HAP-1 (cell line): ENCODE data around the gene NBEA.

ENCODE experiments used
- DNase-seq, 2 experiments: peaks; one replicate each; pipeline ENCODE4 v3.0.0-alpha.2; 2016 to 2020; ENCODE audit warnings: low spot score in 2 of 2
- H3K27me3 ChIP-seq: fragments of 250-450 bp; sonication (Bioruptor Pico); 2 replicates; pipeline ENCODE4 v1.5.1; 2020; ENCODE audit warnings: low read depth, mild to moderate bottlenecking, moderate library complexity
- H3K36me3 ChIP-seq: fragments of 250-450 bp; sonication (Bioruptor Pico); replicated peaks from 2 replicates; pipeline ENCODE4 v1.5.1; 2020; ENCODE audit warnings: mild to moderate bottlenecking
- H3K4me1 ChIP-seq: fragments of 250-450 bp; sonication (Bioruptor Pico); 2 replicates; pipeline ENCODE4 v1.5.1; 2020; ENCODE audit warnings: mild to moderate bottlenecking
- H3K4me3 ChIP-seq: fragments of 250-450 bp; sonication (Bioruptor Pico); 2 replicates; pipeline ENCODE4 v1.5.1; 2020; ENCODE audit warnings: mild to moderate bottlenecking, moderate library complexity
- H3K9me3 ChIP-seq: fragments of 250-450 bp; sonication (Bioruptor Pico); 2 replicates; pipeline ENCODE4 v1.5.1; 2020; ENCODE audit warnings: mild to moderate bottlenecking, moderate library complexity
- in situ Hi-C: fragments of 300-500 bp; cut with MboI; formaldehyde crosslinking; loops from 3 replicates; pipeline ENCODE4 v1.14.3; 2020; ENCODE audit warnings: low sequenced_read_pairs, inconsistent platforms, mixed read lengths

Gene NBEA

GRCh38 chr13:35342440-35342839 is 400.4 kb downstream of the NBEA start:
- H3K27me3 ChIP-seq: no peaks in the 10 kb centered on the region
- DNase-seq: no peak

GRCh38 chr13:35343417-35343816 is 401.3 kb downstream of the NBEA start:
- no peaks in the 10 kb centered on the region for H3K27me3 ChIP-seq
- in situ Hi-C loops: no loop called here
- no peak overlapping the region for H3K4me3 ChIP-seq
- H3K4me1 ChIP-seq: no peaks in the 10 kb centered on the region; the same call in none of the 2 replicates
- H3K9me3 ChIP-seq: no peaks in the 10 kb centered on the region
- no peak for DNase-seq
- H3K36me3 ChIP-seq: no peaks in the 10 kb centered on the region

More at GRCh38 chr13:35342440-35342839, 400.4 kb downstream of the NBEA start:
- in situ Hi-C loops: no loop called here
- Histone ChIP-seq H3K4me3 (no peak overlapping the region), H3K9me3 (no peaks in the 10 kb centered on the region), H3K4me1 (no peaks in the 10 kb centered on the region; the same call in none of the 2 replicates), H3K36me3 (no peaks in the 10 kb centered on the region)

GRCh38 chr13:35345992-35346391 is 403.9 kb downstream of the NBEA start:
- no peaks in the 10 kb centered on the region for H3K36me3 ChIP-seq
- H3K9me3 ChIP-seq: no peaks in the 10 kb centered on the region
- DNase-seq: no peak
- in situ Hi-C loops: no loop called here
- no peaks in the 10 kb centered on the region; the same call in 1 of the 2 replicates for H3K27me3 ChIP-seq
- H3K4me3 ChIP-seq: no peak overlapping the region
- no peaks in the 10 kb centered on the region; the same call in none of the 2 replicates for H3K4me1 ChIP-seq

GRCh38 chr13:35346494-35346893 is 404.4 kb downstream of the NBEA start:
- H3K36me3 ChIP-seq: no peaks in the 10 kb centered on the region
- in situ Hi-C loops: no loop called here
- DNase-seq: no peak
- no peak overlapping the region for H3K4me3 ChIP-seq
- H3K4me1 ChIP-seq: no peaks in the 10 kb centered on the region; the same call in 1 of the 2 replicates
- no peaks in the 10 kb centered on the region for H3K9me3 ChIP-seq
- H3K27me3 ChIP-seq: no peaks in the 10 kb centered on the region; the same call in 1 of the 2 replicates

GRCh38 chr13:35347679-35348205 is 405.7 kb downstream of the NBEA start:
- Histone ChIP-seq H3K4me1 (no peaks in the 10 kb centered on the region), H3K36me3 (no peaks in the 10 kb centered on the region), H3K9me3 (no peaks in the 10 kb centered on the region), H3K27me3 (no peaks in the 10 kb centered on the region; the same call in 1 of the 2 replicates), H3K4me3 (no peak overlapping the region)
- DNase-seq: no peak
- in situ Hi-C loops: no loop called here

GRCh38 chr13:35349052-35349451 is 407.0 kb downstream of the NBEA start:
- no peaks in the 10 kb centered on the region for H3K9me3 ChIP-seq
- no peaks in the 10 kb centered on the region for H3K36me3 ChIP-seq
- DNase-seq: no peak
- in situ Hi-C loops: no loop called here
- no peaks in the 10 kb centered on the region; the same call in 1 of the 2 replicates for H3K27me3 ChIP-seq
- no peak overlapping the region for H3K4me3 ChIP-seq
- H3K4me1 ChIP-seq: no peaks in the 10 kb centered on the region

- no peaks in the 10 kb centered on the region for H3K36me3 ChIP-seq
- DNase-seq: no peak
- H3K9me3 ChIP-seq: no peaks in the 10 kb centered on the region
- H3K27me3 ChIP-seq: no peaks in the 10 kb centered on the region; the same call in 1 of the 2 replicates
- no peak overlapping the region for H3K4me3 ChIP-seq
- in situ Hi-C loops: no loop called here
- no peaks in the 10 kb centered on the region for H3K4me1 ChIP-seq
Measured at GRCh38 chr13:35349673-35350278, 407.7 kb downstream of the NBEA start.

- Histone ChIP-seq H3K4me1 (no peaks in the 10 kb centered on the region), H3K9me3 (no peaks in the 10 kb centered on the region), H3K27me3 (no peaks in the 10 kb centered on the region; the same call in 1 of the 2 replicates), H3K4me3 (no peak overlapping the region), H3K36me3 (no peaks in the 10 kb centered on the region)
- DNase-seq: no peak
- in situ Hi-C loops: no loop called here
Measured at GRCh38 chr13:35354285-35354684, 412.2 kb downstream of the NBEA start.

- Histone ChIP-seq H3K4me1 (no peaks in the 10 kb centered on the region), H3K9me3 (no peaks in the 10 kb centered on the region), H3K36me3 (no peaks in the 10 kb centered on the region), H3K4me3 (no peak overlapping the region), H3K27me3 (no peaks in the 10 kb centered on the region; the same call in 1 of the 2 replicates)
- no peak for DNase-seq
- in situ Hi-C loops: no loop called here
Measured at GRCh38 chr13:35354882-35355281, 412.8 kb downstream of the NBEA start.

- H3K9me3 ChIP-seq: no peaks in the 10 kb centered on the region
- no peaks in the 10 kb centered on the region for H3K27me3 ChIP-seq
- in situ Hi-C loops: no loop called here
Measured at GRCh38 chr13:35356572-35356971, 414.5 kb downstream of the NBEA start.

GRCh38 chr13:35365883-35366282 is 423.8 kb downstream of the NBEA start:
- Histone ChIP-seq H3K9me3 (no peaks in the 10 kb centered on the region), H3K4me3 (no peak overlapping the region), H3K4me1 (no peaks in the 10 kb centered on the region), H3K36me3 (no peaks in the 10 kb centered on the region), H3K27me3 (no peaks in the 10 kb centered on the region)
- in situ Hi-C loops: no loop called here
- DNase-seq: no peak

More at GRCh38 chr13:35356572-35356971, 414.5 kb downstream of the NBEA start:
- Histone ChIP-seq H3K4me1 (no peaks in the 10 kb centered on the region), H3K4me3 (no peak overlapping the region), H3K36me3 (no peaks in the 10 kb centered on the region)
- no peak for DNase-seq

- DNase-seq: no peak
- Histone ChIP-seq H3K9me3 (no peaks in the 10 kb centered on the region; the same call in 1 of the 2 replicates), H3K27me3 (no peaks in the 10 kb centered on the region), H3K4me3 (no peak overlapping the region), H3K36me3 (no peaks in the 10 kb centered on the region), H3K4me1 (no peaks in the 10 kb centered on the region)
- in situ Hi-C loops: no loop called here
Measured at GRCh38 chr13:35367586-35367985, 425.5 kb downstream of the NBEA start.

GRCh38 chr13:35378939-35379338 is 436.9 kb downstream of the NBEA start:
- H3K36me3 ChIP-seq: no peaks in the 10 kb centered on the region

GRCh38 chr13:35379663-35380062 is 437.6 kb downstream of the NBEA start:
- Histone ChIP-seq H3K36me3 (no peaks in the 10 kb centered on the region), H3K9me3 (no peaks in the 10 kb centered on the region), H3K4me1 (no peaks in the 10 kb centered on the region), H3K4me3 (no peak overlapping the region), H3K27me3 (no peaks in the 10 kb centered on the region)
- in situ Hi-C loops: no loop called here
- DNase-seq: no peak

More at GRCh38 chr13:35378939-35379338, 436.9 kb downstream of the NBEA start:
- DNase-seq: no peak
- Histone ChIP-seq H3K4me1 (no peaks in the 10 kb centered on the region), H3K9me3 (no peaks in the 10 kb centered on the region), H3K27me3 (no peaks in the 10 kb centered on the region), H3K4me3 (no peak overlapping the region)
- in situ Hi-C loops: no loop called here
